ENCODE results near the gene C1QTNF6.

The C1QTNF6 gene

GRCh38 chr22:37195921-37196320 lies 7.9 kb upstream of the C1QTNF6 start:
- peaks cover 25% of the 10 kb centered on the region for H3K9me3 Mint-ChIP-seq
- H3K36me3 Mint-ChIP-seq (ENCODE audit: low read depth): peaks cover 11% of the 10 kb centered on the region
- no peak for DNase-seq
- H3K4me3 Mint-ChIP-seq: no peak overlapping the region
- H3K27me3 Mint-ChIP-seq (ENCODE audit: low read depth, poor library complexity): no peaks in the 10 kb centered on the region
- TF ChIP-seq CTCF (IDR thresholded peaks at IDR 0.05): no peak
- no peak overlapping the region for H3K27ac Mint-ChIP-seq
- peaks cover 42% of the 10 kb centered on the region for H3K4me1 Mint-ChIP-seq

DNA sequence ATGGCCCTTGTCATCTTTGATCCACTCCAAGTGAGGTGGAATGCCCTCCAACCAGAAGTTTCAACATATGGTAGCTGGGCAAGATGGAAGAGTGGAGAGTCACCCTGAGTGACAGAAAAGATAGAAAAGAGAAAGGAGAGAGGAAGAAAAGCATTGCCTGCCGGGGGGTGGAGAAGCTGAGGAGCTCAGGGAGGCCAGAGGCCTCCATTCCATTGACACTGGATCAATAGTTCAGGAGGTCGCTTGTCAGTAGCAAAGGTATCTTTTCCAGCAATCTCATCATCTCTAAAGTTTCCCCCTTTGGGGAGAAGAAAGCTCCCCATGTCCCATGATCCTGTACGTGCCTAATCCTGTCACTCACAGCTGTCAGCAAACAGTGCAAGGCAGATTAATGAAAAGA lies 6.7 kb upstream of the C1QTNF6 start:
- H3K27me3 Mint-ChIP-seq (ENCODE audit: low read depth, poor library complexity): no peaks in the 10 kb centered on the region
- H3K36me3 Mint-ChIP-seq (ENCODE audit: low read depth): peaks cover 18% of the 10 kb centered on the region
- peaks cover 42% of the 10 kb centered on the region for H3K4me1 Mint-ChIP-seq
- H3K9me3 Mint-ChIP-seq: peaks cover 32% of the 10 kb centered on the region
- peak overlapping the region; percentile 34 for H3K27ac Mint-ChIP-seq
- TF ChIP-seq CTCF (IDR thresholded peaks at IDR 0.05): no peak
- DNase-seq: no peak
- H3K4me3 Mint-ChIP-seq: no peak overlapping the region

DNA sequence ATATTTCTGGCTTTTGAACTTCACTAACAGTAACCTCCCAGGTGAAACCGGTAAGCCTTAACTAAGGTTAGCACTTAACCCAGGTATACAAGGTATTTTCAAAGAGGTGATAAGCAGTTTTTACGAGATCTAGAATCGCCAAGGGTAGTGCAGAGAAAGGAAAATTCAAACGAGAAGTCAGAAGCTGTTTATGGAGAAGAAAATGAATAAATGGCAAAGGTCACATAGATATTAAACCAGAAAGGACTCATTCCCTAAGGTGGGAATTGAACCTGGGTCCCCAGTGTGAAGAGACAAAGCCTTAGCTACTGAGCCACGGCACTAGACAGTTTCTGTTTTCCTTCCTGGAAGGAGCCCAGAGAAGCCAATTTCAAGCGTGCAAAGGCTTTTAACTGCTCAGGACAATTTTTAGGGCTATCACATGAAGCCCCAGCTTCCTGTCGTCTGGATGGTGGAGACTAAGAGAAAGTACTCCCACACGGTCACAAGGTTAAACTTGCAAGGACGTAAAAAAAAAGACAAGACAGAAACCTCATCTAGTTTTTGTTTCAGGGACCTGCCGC lies 5.7 kb upstream of the C1QTNF6 start:
- H3K27me3 Mint-ChIP-seq (ENCODE audit: low read depth, poor library complexity): no peaks in the 10 kb centered on the region
- peak overlapping the region; percentile 33 for H3K27ac Mint-ChIP-seq
- no peak overlapping the region for H3K4me3 Mint-ChIP-seq
- H3K36me3 Mint-ChIP-seq (ENCODE audit: low read depth): peaks cover 22% of the 10 kb centered on the region
- TF ChIP-seq CTCF (IDR thresholded peaks at IDR 0.05): no peak
- peak; percentile 51 for DNase-seq
- peaks cover 52% of the 10 kb centered on the region for H3K4me1 Mint-ChIP-seq
- peaks cover 32% of the 10 kb centered on the region for H3K9me3 Mint-ChIP-seq

DNA sequence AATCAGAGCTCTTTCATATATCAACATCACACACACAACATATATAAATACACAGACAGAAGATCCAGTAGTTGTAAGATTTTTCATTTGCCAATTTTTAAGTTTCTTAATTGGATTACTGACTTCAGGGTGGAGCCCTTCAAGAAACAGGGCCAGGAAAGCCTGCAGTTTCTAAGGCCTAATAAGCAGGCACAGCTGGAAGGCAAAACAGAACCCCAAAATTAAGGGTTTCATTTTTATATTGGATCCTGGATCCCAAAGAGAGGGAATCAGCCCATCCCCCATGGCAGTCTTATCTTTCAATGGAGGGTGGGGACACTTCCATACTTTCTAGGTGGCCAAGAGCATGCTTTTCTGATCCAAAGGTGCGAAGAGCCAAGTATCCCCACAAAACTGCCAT lies 4.7 kb upstream of the C1QTNF6 start:
- Mint-ChIP-seq H3K27ac (no peak overlapping the region), H3K27me3 (ENCODE audit: low read depth, poor library complexity) (no peaks in the 10 kb centered on the region), H3K9me3 (peaks cover 32% of the 10 kb centered on the region), H3K36me3 (ENCODE audit: low read depth) (peaks cover 22% of the 10 kb centered on the region), H3K4me1 (peaks cover 55% of the 10 kb centered on the region), H3K4me3 (no peak overlapping the region)
- DNase-seq: no peak
- TF ChIP-seq CTCF (IDR thresholded peaks at IDR 0.05): no peak

DNA sequence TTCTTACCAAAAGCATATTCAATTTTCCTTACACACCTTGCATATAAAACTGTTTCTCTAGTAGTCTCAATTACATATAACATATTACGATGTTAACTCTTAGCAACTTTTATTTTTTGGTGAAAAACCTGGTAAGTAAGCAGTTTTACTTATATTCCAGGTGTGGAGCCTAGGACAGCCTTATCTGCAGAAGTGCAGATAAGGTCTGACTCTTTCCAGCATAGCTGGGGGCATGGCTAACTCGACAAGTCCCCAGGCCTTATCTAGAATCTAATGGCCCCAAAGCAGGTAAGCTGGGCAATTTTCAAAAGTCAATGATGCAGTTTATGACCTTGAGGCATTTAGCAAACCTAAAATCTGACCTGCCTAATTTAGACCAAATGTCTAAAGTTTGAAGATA lies 4.2 kb upstream of the C1QTNF6 start:
- DNase-seq: no peak
- TF ChIP-seq CTCF (IDR thresholded peaks at IDR 0.05): no peak
- Mint-ChIP-seq H3K9me3 (peaks cover 32% of the 10 kb centered on the region), H3K27me3 (ENCODE audit: low read depth, poor library complexity) (no peaks in the 10 kb centered on the region), H3K4me1 (peaks cover 56% of the 10 kb centered on the region), H3K4me3 (no peak overlapping the region), H3K27ac (no peak overlapping the region), H3K36me3 (ENCODE audit: low read depth) (peaks cover 22% of the 10 kb centered on the region)

DNA sequence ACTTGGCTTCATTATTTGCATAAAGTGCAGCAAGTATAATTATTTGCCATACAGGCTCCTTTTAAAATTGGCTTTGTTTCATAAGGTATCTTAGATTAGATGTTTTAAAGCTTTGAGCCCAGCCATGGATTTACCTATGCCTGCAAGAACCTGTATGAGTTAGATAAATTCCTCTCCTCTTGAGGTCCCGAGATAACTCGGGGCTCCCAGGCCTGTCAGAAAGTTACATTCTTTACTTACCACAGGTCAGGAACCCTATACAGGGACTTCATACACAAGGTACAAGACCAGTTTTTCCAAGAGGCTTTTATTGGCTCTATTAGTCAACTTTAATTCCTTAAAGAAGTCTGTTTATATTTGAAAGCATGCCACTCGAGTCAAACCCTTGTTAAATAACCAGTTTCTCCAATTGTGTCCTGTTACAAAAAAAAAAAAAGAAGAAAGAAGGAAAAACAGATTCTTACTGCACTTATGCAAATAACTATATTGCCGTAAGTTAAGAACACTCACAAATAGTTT lies 2.3 kb upstream of the C1QTNF6 start:
- H3K27ac Mint-ChIP-seq: no peak overlapping the region
- no peak overlapping the region for H3K4me3 Mint-ChIP-seq
- no peak for DNase-seq
- TF ChIP-seq CTCF (IDR thresholded peaks at IDR 0.05): no peak
- no peaks in the 10 kb centered on the region for H3K27me3 Mint-ChIP-seq (ENCODE audit: low read depth, poor library complexity)
- H3K9me3 Mint-ChIP-seq: peaks cover 32% of the 10 kb centered on the region
- H3K4me1 Mint-ChIP-seq: peaks cover 56% of the 10 kb centered on the region
- H3K36me3 Mint-ChIP-seq (ENCODE audit: low read depth): peaks cover 22% of the 10 kb centered on the region

Data from nephron progenitor cell (in vitro differentiated cells).